GM18519 (cell line): ENCODE data around the gene SMARCA4.

Experiments used
- ATAC-seq: cut with Tn5 transposase; IDR thresholded peaks from one replicate; pipeline ENCODE4 v1.9.1; 2021; ENCODE audit warnings: mild to moderate bottlenecking, moderate library complexity; ENCODE audit not compliant: unreplicated experiment, low FRiP score

SMARCA4 gene

DNA sequence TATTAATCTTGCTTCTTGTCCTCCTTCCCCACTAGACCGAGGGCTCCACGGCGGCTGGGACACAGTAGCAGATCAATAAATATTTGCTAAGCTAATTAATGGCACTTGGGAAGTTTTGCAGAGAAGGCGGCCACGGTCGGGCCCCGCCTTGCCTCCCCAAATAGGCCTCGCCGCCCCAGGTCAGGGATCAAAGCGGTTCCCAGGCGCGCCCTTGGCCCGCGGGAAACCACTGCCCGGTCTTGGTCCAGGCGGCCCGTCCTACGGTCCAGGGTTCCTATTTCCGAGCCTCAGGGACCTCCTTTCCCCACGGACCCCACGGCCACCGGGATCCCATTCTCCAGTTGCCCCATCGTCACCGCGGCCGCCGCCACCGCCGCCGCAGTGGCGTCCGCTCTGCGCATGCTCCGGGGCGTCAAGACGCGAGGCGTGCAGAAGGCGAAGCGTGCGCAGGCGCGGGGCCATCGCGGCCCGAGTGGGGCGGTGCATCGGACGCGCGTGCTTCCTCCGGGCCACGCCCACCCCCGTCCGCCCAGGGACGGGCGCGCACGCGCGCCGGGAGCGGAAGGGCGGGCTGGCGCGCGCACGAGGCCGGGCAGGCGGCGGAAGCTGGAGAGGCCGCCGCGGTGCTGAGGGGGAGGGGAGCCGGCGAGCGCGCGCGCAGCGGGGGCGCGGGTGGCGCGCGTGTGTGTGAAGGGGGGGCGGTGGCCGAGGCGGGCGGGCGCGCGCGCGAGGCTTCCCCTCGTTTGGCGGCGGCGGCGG lies at the start of gene SMARCA4:
Gene SMARCA4 (plus strand): TSS at position 717 of the 759 bp plus-strand sequence. CDS start 23,122 bp downstream, outside the sequence.
- ATAC-seq = peak; percentile 63

DNA sequence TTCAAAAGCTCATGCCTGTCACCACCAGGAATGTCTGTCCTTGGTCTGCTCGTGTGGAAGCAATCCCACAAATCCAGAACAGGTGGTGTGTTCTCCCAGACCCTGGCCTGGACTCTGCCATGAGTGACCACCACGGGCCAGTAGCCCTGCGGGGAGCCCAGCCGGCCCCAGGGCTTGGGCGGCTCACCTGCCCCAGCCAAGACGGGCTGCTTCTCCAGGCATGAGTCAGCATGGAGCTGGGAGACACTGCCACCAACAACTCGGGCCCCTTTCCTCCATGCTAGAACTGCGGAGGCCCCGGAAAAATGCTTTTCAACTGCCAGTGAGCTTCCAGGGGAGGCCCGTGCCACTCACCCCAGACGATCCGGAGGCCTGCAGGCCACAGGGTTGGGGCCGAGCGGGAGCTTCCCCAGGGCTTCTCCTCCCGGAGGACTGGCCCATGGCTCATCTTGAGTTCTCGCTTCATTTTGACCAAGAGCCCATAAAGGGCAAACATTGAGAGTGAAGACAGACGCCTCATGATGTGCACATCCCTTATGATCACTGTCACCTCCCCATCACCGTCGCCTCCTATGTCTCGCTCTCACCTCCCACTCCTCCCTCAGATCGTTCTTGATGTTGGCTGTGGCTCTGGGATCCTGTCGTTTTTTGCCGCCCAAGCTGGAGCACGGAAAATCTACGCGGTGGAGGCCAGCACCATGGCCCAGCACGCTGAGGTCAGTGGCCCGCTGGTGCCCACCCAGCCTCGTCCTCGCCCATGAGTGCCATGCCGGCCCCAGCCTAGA lies 49.1 kb upstream of the SMARCA4 start:
- ATAC-seq = no peak

DNA sequence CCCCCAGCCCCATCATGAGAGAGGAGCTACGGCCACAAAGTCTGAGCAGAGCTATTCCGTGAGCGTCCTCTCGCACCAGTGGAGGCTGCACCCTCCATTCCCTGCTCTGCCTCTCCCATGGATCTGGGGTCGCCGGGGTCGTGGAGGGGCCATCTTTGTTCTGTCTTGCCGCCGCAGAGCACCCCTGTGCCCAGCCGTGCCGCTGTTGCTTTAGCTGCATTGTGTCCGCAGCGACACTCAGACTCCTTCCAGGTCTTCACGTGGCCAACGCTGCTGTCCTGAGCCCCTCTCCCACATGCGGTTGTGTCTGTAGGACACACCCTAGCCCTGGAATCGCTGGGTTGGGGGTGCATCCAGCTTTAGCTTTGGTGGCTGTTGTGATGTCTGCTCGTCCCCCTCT lies 48.2 kb upstream of the SMARCA4 start:
- ATAC-seq = no peak

- ATAC-seq = no peak
Observed at GRCh38 chr19:10913716-10914340, 47.0 kb upstream of the SMARCA4 start.

DNA sequence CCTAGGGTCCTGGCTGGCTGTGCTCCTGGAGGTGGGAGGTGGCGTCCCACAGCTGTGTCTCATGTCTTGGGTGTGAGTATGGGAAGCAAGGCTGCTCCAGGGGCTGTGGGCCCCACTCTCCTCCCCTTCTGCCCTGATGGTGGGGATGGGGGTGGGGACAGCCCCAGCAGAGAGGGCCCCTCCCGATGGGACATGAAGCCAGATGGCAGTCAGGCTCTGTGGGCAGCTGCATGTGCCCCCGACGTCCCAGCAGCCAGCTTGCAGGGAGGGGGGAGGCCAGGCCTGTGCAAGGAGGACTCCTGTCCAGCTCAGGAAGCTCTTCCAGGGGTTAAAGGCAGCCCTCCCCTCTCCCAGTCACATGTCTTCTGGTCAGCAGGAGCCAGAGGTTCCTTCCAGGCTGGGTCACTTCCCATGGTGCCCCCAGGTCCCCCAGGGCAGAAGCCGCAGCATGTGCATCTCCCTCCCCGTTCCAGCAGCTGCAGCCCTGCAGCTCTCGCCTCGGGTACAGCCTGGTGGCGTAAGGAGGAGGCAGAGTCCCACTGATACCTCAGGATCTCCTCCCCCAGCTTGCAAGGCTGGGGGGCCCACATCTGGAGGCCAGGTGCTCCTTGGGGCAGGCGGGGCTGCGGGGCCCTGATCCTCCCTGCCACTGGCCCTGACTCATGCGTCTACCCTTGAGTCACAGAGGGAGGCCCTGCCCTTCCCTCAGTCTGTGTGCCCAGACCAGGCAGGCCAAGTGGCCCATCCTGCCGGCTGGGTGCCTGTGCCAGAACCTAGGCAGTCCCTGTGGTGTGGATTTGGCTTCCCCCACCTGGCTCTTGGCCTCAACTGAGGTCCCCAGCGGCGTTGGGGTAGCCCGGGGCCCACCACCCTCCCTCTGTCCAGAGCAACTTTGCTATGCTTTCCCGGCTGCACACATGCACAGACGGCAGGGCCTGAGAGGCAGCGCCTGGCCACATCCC lies 45.4 kb upstream of the SMARCA4 start:
- no peak for ATAC-seq

DNA sequence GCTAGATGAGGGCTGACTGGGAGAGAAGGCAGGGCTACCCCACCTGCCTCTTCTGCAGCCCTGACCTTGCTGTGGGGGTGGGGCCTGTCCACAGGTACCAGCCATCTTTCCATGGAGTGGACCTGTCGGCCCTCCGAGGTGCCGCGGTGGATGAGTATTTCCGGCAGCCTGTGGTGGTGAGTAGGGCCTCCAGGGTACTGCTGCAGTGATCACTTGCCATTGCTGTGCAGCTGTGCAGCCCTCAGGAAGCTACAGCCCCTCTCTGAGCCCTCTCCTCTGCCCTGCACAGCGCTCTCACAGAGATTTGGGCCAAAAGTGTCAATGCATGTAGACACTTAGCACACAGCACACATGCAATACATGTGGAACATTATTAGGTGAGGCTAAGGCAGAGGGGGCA lies 44.2 kb upstream of the SMARCA4 start:
- ATAC-seq = no peak

DNA sequence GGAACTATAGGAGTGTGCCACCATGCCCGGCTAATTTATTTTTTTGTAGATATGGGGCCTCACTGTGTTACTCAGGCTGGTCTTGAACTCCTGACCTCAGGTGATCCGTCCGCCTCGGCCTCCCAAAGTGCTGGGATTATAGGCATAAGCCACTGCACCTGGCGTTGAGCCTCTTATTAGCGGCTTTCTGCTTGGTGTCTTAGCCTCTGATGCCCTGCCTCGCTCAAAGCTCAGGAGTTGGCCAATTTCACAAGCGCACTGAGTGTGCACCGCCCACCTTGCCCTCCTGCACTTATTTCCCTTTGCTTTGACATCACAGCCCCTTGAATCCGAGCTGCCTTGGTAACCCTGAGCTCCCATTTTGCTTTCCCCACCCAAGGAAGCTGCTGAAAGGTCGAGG lies 42.5 kb upstream of the SMARCA4 start:
- ATAC-seq = no peak

DNA sequence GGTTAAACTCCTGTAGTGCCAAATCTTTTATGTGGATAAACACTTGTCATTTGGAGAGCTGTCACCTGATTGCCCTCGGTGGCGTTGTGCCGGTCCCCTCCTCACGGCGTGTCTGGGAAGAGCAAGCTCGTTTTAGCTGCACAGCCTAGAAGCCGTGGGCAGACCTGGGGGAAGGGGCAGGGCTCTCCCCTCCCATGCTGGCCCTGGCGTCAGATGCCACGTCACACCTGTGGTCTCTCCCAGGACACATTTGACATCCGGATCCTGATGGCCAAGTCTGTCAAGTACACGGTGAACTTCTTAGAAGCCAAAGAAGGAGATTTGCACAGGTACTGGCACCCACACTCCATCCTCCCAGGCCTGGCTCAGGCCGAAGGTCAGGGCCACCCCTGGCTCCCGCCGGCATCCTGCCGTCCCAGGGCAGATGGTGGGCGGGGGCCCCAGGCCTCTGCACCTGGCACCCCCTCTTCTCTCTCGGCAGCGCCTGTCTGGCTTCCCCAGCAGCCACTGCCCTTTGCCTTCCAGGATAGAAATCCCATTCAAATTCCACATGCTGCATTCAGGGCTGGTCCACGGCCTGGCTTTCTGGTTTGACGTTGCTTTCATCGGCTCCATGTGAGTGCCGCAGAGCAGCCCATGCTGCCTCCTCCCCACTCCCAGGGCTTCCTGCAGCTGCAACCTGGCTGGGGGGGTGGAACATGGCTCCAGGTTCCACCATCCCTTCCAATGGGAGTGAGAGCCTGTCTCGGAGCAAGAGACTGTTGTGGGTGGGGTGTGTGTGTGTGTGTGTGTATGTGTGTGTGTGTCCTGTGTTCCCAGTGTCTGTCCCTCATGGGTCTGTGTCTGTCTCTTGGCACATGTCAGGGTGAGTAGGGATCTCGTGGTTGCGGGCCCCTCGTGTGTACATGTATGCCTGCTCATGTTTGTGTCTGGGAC lies 41.2 kb upstream of the SMARCA4 start:
- ATAC-seq = no peak

DNA sequence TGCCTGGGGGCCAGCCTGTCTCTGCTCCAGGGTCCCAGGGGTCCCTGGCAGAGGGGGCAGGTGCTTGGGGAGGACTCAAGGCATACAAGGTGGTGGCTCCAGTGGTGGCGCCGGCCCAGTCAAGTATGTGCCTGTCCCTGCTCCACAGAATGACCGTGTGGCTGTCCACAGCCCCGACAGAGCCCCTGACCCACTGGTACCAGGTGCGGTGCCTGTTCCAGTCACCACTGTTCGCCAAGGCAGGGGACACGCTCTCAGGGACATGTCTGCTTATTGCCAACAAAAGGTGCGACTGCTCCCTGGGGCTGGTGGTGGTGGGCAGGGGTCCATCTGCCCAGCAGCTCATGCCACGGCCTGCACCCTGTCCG lies 40.6 kb upstream of the SMARCA4 start:
- ATAC-seq = no peak

DNA sequence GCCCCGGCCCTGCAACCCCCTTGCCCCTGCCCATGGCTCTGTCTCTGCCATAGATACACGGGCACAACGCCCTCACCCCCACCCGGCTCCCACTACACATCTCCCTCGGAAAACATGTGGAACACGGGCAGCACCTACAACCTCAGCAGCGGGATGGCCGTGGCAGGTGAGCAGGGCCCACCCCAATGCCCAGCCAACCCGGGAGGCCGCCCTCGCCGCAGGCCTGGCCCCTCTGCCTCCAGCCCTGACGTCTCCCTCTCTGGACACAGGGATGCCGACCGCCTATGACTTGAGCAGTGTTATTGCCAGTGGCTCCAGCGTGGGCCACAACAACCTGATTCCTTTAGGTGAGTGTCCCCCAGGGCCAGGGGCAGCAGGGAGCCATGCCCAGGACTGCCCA lies 40.0 kb upstream of the SMARCA4 start:
- no peak for ATAC-seq

DNA sequence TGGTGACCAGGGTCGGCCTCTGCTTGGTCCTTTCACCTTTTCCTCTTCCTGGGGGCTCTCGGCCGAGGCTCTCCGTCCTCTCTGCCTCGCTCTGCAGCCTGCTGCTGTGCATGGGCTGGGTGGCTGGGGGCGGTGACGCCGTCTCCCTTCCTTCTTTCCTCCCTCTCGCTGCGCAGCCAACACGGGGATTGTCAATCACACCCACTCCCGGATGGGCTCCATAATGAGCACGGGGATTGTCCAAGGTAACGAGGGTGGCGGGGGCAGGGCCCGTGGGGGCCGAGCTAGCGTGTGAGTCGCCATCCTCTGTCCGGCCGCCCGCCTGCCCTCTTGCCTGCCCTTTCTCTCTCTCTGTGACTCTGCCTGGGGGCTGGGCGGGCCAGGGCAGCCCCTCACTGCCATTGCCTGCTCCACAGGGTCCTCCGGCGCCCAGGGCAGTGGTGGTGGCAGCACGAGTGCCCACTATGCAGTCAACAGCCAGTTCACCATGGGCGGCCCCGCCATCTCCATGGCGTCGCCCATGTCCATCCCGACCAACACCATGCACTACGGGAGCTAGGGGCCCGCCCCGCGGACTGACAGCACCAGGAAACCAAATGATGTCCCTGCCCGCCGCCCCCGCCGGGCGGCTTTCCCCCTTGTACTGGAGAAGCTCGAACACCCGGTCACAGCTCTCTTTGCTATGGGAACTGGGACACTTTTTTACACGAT lies 39.5 kb upstream of the SMARCA4 start:
- ATAC-seq = no peak

DNA sequence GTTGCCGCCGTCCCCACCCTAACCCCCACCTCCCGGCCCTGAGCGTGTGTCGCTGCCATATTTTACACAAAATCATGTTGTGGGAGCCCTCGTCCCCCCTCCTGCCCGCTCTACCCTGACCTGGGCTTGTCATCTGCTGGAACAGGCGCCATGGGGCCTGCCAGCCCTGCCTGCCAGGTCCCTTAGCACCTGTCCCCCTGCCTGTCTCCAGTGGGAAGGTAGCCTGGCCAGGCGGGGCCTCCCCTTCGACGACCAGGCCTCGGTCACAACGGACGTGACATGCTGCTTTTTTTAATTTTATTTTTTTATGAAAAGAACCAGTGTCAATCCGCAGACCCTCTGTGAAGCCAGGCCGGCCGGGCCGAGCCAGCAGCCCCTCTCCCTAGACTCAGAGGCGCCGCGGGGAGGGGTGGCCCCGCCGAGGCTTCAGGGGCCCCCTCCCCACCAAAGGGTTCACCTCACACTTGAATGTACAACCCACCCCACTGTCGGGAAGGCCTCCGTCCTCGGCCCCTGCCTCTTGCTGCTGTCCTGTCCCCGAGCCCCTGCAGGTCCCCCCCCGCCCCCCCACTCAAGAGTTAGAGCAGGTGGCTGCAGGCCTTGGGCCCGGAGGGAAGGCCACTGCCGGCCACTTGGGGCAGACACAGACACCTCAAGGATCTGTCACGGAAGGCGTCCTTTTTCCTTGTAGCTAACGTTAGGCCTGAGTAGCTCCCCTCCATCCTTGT lies 38.8 kb upstream of the SMARCA4 start:
- no peak for ATAC-seq

GRCh38 chr19:10922638-10923014 lies 38.2 kb upstream of the SMARCA4 start:
- ATAC-seq = no peak

DNA sequence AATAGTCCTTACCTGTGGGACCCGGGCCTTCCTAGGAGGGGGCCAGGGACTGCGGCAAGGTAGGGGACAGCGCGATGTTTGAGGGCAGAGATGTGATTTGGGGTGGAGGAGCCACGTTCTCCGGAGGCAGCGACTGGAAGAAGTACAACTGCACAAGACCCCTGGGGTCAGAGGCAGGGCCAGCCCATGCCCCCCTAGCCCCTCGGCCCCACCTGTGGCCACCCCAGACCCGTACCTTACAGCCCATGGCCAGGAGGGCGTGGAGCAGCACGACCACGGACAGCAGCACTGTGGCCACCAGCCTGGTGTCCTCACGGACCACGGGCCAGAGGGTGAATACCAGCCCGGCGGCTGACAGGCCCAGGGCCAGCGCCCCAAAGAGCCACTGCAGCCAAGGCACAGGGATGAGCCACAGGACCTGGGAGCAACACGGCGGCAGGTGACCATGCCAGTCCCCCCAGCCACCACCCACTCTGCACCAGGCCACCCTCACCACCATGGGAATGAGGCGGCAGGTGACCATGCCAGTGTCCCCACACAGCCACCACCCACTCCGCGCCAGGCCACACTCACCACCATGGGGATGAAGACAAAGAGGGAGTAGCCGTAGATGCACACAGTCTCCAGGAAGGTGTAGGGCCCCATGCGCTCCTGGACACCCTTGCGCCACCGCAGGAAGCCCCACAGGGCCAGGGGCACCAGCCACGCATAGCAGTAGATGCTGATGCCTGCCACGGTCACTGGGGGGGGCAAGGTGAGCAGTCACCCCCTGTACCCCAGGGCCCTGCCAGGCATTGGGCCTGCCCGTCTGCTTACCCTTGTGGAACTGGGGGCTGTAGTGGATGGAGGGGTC lies 37.3 kb upstream of the SMARCA4 start:
- no peak for ATAC-seq

DNA sequence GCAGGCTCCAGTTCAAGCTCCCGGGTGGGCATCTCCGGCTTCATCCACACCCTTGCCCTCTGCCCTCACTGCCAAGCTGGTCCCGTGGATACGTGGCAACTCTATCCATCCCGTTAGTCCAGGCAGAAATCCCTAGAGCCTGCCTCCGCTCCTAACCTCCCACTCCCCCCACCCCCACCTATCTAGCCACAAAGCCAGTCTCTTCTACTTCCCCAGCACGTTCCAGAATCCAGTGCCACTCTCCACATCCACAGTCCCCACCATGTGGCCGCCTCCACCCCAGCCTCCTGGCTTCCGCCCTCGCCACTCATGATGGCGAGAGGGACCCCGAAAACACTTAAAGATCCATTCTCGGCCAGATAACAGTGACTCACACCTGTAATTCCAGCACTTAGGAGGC lies 36.2 kb upstream of the SMARCA4 start:
- ATAC-seq = no peak

DNA sequence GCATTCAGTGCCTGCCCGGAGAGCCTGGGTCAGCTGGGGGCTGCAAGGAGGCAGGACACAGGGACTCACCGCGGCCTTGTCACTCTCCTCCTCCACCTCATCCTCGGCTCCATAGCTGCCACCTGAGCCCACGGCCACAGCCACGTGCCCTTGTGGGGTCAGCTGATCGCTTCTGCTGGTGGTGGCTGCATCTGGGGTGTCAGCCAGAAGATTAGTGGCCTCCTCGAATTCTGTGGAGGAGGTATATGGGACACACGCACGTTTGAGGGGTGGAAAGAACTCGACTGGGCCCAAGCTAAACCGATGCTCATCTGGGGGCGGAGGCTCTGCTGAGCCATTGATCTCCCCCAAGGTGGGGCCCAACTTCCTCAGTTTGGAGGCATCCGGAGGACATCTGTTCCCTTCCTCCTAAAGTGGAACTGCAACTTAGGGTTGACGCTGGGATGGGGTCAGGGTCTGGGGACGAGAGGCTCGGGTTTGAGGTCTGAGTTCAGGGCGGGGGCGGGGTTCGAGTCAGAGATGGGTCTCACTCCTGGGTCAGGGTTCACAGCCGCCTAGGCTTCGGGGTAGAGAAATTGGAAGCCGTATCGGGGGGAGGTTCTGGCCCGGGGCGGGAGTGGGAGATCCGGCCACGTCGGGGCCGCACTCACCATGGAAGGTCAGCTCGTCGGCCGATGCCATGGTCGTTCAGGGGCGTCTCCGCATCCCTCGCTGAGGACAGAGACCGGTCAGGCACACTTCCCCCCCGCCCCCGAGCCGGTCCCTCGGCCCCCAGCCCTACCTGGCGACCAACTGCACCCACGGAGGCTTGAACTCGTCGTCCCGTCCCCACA lies 32.9 kb upstream of the SMARCA4 start:
- ATAC-seq = no peak
